Gastrocnemius medialis (tissue), 4 donors: ENCODE data around the gene TOMM7.

ENCODE experiments used
- POLR2A ChIP-seq, 2 donors: fragments of 450-650 bp; IDR thresholded peaks; one replicate each; pipeline ENCODE4 v1.6.1; 2017; ENCODE audit warnings: antibody characterized with exemption in 2 of 2, mild to moderate bottlenecking in 2 of 2, moderate library complexity in 2 of 2
- TF ChIP-seq, protein P1 (sequence below), 5 experiments: fragments of 450-650 bp in 3 of 5; fragments of 200-600 bp in 2 of 5; sonication (generic) in 2 of 5; IDR thresholded peaks in 4 of 5; conservative IDR thresholded peaks in 1 of 5; 1 replicate in 4 of 5; 2 replicates in 1 of 5; pipeline ENCODE4 v1.5.1; 2016 to 2019; ENCODE audit warnings: antibody characterized with exemption in 5 of 5, mild to moderate bottlenecking in 3 of 5, moderate library complexity in 3 of 5

DNA sequence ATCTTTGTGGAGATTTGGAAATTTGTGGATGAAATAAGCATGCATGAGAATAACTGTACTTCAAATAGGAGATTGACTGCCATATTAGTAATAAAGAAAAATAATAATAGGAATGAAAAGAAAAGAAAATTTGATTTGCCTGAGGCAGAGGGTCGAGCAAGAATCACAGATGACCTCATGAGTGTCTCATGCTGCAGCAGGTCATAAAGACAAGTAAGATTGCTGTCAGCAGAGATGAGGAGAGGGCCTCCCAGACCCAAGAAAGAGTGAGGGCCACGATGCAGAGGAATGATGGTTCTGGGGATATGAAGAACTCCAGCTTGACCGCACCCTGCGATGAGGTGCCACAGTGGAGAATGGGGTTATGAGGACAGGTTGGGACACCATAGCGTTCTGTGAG is 39.2 kb downstream of the TOMM7 start:
- TF ChIP-seq, protein P1, sequence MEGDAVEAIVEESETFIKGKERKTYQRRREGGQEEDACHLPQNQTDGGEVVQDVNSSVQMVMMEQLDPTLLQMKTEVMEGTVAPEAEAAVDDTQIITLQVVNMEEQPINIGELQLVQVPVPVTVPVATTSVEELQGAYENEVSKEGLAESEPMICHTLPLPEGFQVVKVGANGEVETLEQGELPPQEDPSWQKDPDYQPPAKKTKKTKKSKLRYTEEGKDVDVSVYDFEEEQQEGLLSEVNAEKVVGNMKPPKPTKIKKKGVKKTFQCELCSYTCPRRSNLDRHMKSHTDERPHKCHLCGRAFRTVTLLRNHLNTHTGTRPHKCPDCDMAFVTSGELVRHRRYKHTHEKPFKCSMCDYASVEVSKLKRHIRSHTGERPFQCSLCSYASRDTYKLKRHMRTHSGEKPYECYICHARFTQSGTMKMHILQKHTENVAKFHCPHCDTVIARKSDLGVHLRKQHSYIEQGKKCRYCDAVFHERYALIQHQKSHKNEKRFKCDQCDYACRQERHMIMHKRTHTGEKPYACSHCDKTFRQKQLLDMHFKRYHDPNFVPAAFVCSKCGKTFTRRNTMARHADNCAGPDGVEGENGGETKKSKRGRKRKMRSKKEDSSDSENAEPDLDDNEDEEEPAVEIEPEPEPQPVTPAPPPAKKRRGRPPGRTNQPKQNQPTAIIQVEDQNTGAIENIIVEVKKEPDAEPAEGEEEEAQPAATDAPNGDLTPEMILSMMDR (IDR thresholded peaks at IDR 0.05 in 4 of 5, conservative IDR thresholded peaks at IDR 0.05 in 1 of 5), result no peak
- TF ChIP-seq POLR2A (IDR thresholded peaks at IDR 0.05), result no peak
